K562 (cell line): ENCODE data around the gene PRKCQ. TPM values are rescaled to one million over a fixed set of nuclear protein-coding genes. Genes with fewer than 3 reads are reported as not detected.

ENCODE experiments used
- BCLAF1 ChIP-seq, 2 experiments: fragments of 450-650 bp in 1 of 2; IDR thresholded peaks; 2 replicates each; pipeline ENCODE4 v1.6.1; 2011 to 2017; ENCODE audit warnings: low read depth in 2 of 2, antibody characterized with exemption in 1 of 2, borderline replicate concordance in 1 of 2, low read length in 1 of 2, mild to moderate bottlenecking in 1 of 2, mixed read lengths in 1 of 2; ENCODE audit not compliant: control insufficient read depth in 1 of 2
- CEBPB ChIP-seq: fragments of 450-650 bp; IDR thresholded peaks from 2 replicates; pipeline ENCODE4 v1.6.1; 2016; ENCODE audit warnings: missing genetic modification characterization, missing compliant biosample characterization
- CEBPG ChIP-seq, 3 experiments: fragments of 200-800 bp in 1 of 3; sonication (Bioruptor generic) in 1 of 3; sonication (generic) in 1 of 3; formaldehyde crosslinking in 1 of 3; IDR thresholded peaks in 2 of 3; conservative IDR thresholded peaks in 1 of 3; 2 replicates each; pipeline versions ENCODE4 v1.6.1 to v1.8.0; 2016 to 2022; ENCODE audit warnings: missing compliant biosample characterization in 2 of 3, missing genetic modification characterization in 2 of 3, mild to moderate bottlenecking in 1 of 3, missing genetic modification reagents in 1 of 3
- CREM ChIP-seq: IDR thresholded peaks from 2 replicates; pipeline ENCODE4 v1.6.1; 2014; ENCODE audit warnings: antibody characterized with exemption, low read depth
- ETS2 ChIP-seq: IDR thresholded peaks from 2 replicates; pipeline ENCODE4 v1.6.1; 2016; ENCODE audit warnings: borderline replicate concordance, missing genetic modification characterization, mild to moderate bottlenecking, moderate library complexity, missing compliant biosample characterization; ENCODE audit not compliant: poor library complexity, severe bottlenecking
- KDM4B ChIP-seq, 2 experiments: fragments of 450-650 bp in 1 of 2; sonication (generic) in 1 of 2; IDR thresholded peaks; 2 replicates each; pipeline ENCODE4 v1.6.1; 2016 to 2017; ENCODE audit warnings: borderline replicate concordance in 2 of 2, antibody characterized with exemption in 1 of 2, low read depth in 1 of 2, mild to moderate bottlenecking in 1 of 2
- L3MBTL2 ChIP-seq: fragments of 450-650 bp; IDR thresholded peaks from 2 replicates; pipeline ENCODE4 v1.6.1; 2016; ENCODE audit warnings: mild to moderate bottlenecking, moderate library complexity
- MECOM ChIP-seq: fragments of 250-450 bp; sonication (Bioruptor Pico); IDR thresholded peaks from 2 replicates; pipeline ENCODE4 v1.8.0; 2022; ENCODE audit warnings: inconsistent platforms
- NBN ChIP-seq: fragments of 450-650 bp; IDR thresholded peaks from 2 replicates; pipeline ENCODE4 v1.6.1; 2016; ENCODE audit warnings: low read depth, mild to moderate bottlenecking
- NCOA2 ChIP-seq, 2 experiments: fragments of 450-650 bp; IDR thresholded peaks; 2 replicates each; pipeline ENCODE4 v1.6.1; 2018; ENCODE audit warnings: mild to moderate bottlenecking in 2 of 2, moderate library complexity in 1 of 2; ENCODE audit not compliant: partially characterized antibody in 2 of 2
- NFE2 ChIP-seq: IDR thresholded peaks from 2 replicates; pipeline ENCODE4 v1.6.1; 2014; ENCODE audit warnings: antibody characterized with exemption, low read depth
- PHF20 ChIP-seq: fragments of 450-650 bp; IDR thresholded peaks from 2 replicates; pipeline ENCODE4 v1.6.1; 2018; ENCODE audit not compliant: partially characterized antibody
- RBBP5 ChIP-seq: fragments of 200-600 bp; sonication (generic); IDR thresholded peaks from 2 replicates; pipeline ENCODE4 v1.6.1; 2012; ENCODE audit warnings: borderline replicate concordance, mild to moderate bottlenecking, low read length, control low read depth, inconsistent platforms; ENCODE audit not compliant: insufficient read depth, poor library complexity, severe bottlenecking
- RBM39 ChIP-seq: fragments of 200-400 bp; formaldehyde crosslinking; optimal IDR thresholded peaks from 2 replicates; pipeline ENCODE3; 2018; ENCODE audit warnings: low read depth, low read length
- SNIP1 ChIP-seq: fragments of 450-650 bp; IDR thresholded peaks from 2 replicates; pipeline ENCODE4 v1.7.1; 2017; ENCODE audit warnings: low read depth, mild to moderate bottlenecking
- STAG1 ChIP-seq: sonication (generic); formaldehyde crosslinking; IDR thresholded peaks from 2 replicates; pipeline ENCODE4 v1.5.0; 2020; ENCODE audit warnings: missing genetic modification reagents, borderline replicate concordance
- USF1 ChIP-seq: sonication (generic); formaldehyde crosslinking; IDR thresholded peaks from 2 replicates; pipeline ENCODE4 v1.9.0; 2022; ENCODE audit warnings: mild to moderate bottlenecking, missing genetic modification reagents
- ZC3H11A ChIP-seq: IDR thresholded peaks from 2 replicates; pipeline ENCODE4 v1.6.1; 2012; ENCODE audit warnings: low read depth, low read length, improper control_type of control experiment
- ZEB2 ChIP-seq: fragments of 450-650 bp; IDR thresholded peaks from 2 replicates; pipeline ENCODE4 v1.6.1; 2016
- ZKSCAN8 ChIP-seq: fragments of 200-800 bp; sonication (Bioruptor generic); IDR thresholded peaks from 2 replicates; pipeline ENCODE4 v1.6.1; 2016; ENCODE audit warnings: missing genetic modification characterization, missing compliant biosample characterization
- ZNF398 ChIP-seq: fragments of 250-450 bp; sonication (Bioruptor Pico); IDR thresholded peaks from 2 replicates; pipeline ENCODE4 v1.8.0; 2021; ENCODE audit warnings: moderate library complexity, mild to moderate bottlenecking, inconsistent platforms
- ZNF408 ChIP-seq: fragments of 250-450 bp; sonication (Bioruptor Pico); IDR thresholded peaks from 2 replicates; pipeline ENCODE4 v1.4.0; 2020; ENCODE audit warnings: low read depth, mild to moderate bottlenecking, moderate library complexity
- ZNF695 ChIP-seq: fragments of 450-650 bp; formaldehyde crosslinking; IDR thresholded peaks from 2 replicates; pipeline ENCODE4 v1.4.0; 2020; ENCODE audit warnings: mild to moderate bottlenecking, moderate library complexity
- polyA plus RNA-seq, 8 experiments: library from polyadenylated mRNA; depleted of rRNA in 4 of 8; stranded (reverse) in 5 of 8; unstranded in 3 of 8; fragments of >200 nt; fragmentation: Nextera tagmentation in 2 of 8; fragmentation: Illumina TruSeq in 1 of 8; extraction: Ambion mirVana in 2 of 8; extraction: Trizol in 1 of 8; gene quantifications; 2 replicates each; pipeline versions ENCODE4 v1.2.1 to v1.2.3, GENCODE V29; 2011 to 2014; ENCODE audit warnings: inconsistent platforms in 1 of 8, missing spikeins in 1 of 8
- total RNA-seq, 7 experiments: library from RNA; depleted of rRNA in 6 of 7; stranded (reverse); fragments of >200 nt in 6 of 7; fragmentation: Illumina TruSeq in 2 of 7; extraction: Trizol in 2 of 7; gene quantifications; 2 replicates each; pipeline versions ENCODE4 v1.2.1 to v1.2.3, GENCODE V29; 2011 to 2021; ENCODE audit warnings: low replicate concordance in 1 of 7

Gene PRKCQ
- total and polyA plus RNA-seq, 9 of the 15 experiments (the other 6 are each of a cell fraction or from before 2014, with no cell fraction given) = 4.4 to 23.3 (median 14.6) TPM

- TF ChIP-seq CREM (peak; percentile 65), NFE2 (peak; percentile 47), RBBP5 (no peak), MECOM (CRISPR knock-in tag) (no peak), ZKSCAN8 (CRISPR knock-in tag) (no peak), ZNF408 (CRISPR knock-in tag) (no peak), STAG1 (CRISPR knock-in tag) (no peak), NBN (no peak), ZNF695 (CRISPR knock-in tag) (no peak), CEBPG (CRISPR knock-in tag; IDR thresholded peaks at IDR 0.05) (no peak), CEBPG (tag; conservative IDR thresholded peaks at IDR 0.05 in 1 of 2, IDR thresholded peaks at IDR 0.05 in 1 of 2) (peak; percentile 40 to 55; a peak in 3 of 4 replicates), SNIP1 (no peak), L3MBTL2 (no peak), BCLAF1 (IDR thresholded peaks at IDR 0.05; ENCODE audit: borderline replicate concordance in 1 of 2, control insufficient read depth in 1 of 2, low read depth in 2 of 2, low read length in 1 of 2) (no peak), NCOA2 (IDR thresholded peaks at IDR 0.05; ENCODE audit: partially characterized antibody in 2 of 2) (no peak), KDM4B (IDR thresholded peaks at IDR 0.05; ENCODE audit: borderline replicate concordance in 2 of 2, low read depth in 1 of 2) (no peak), ZC3H11A (no peak), ZEB2 (no peak), PHF20 (no peak), ZNF398 (CRISPR knock-in tag) (no peak), RBM39 (no peak), USF1 (CRISPR knock-in tag) (no peak), CEBPB (peak; percentile 67), ETS2 (tag) (no peak)
Measured at GRCh38 chr10:6487920-6488319, 92.2 kb downstream of the PRKCQ start (continued).
